GM21360 (cell line): Measurements from ENCODE around the gene NKIRAS1.
"Not testable (repeated sequence)": the region's sequence is repeated elsewhere in the genome, so short reads cannot be mapped to it uniquely, and the experiment has no call there.

Experiments
- ATAC-seq: cut with Tn5 transposase; IDR thresholded peaks from one replicate; pipeline ENCODE4 v1.9.1; 2021; ENCODE audit warnings: mild to moderate bottlenecking, moderate library complexity; ENCODE audit not compliant: unreplicated experiment

Gene NKIRAS1

GRCh38 chr3:23911397-23911796 is 5.4 kb downstream of the NKIRAS1 start:
- no peak for ATAC-seq

GRCh38 chr3:23909341-23909740 is 7.4 kb downstream of the NKIRAS1 start:
- ATAC-seq: no peak

GRCh38 chr3:23904545-23904944 is 12.2 kb downstream of the NKIRAS1 start:
- no peak for ATAC-seq

- ATAC-seq: no peak
These were observed 16.0 kb downstream of the NKIRAS1 start for GRCh38 chr3:23900744-23901143.

- no peak for ATAC-seq
These were observed 21.6 kb downstream of the NKIRAS1 start for GRCh38 chr3:23895181-23895580.

- ATAC-seq: no peak
These were observed 22.3 kb downstream of the NKIRAS1 start for GRCh38 chr3:23894254-23895061.

- no peak for ATAC-seq
These were observed 26.8 kb downstream of the NKIRAS1 start for GRCh38 chr3:23889950-23890349.

- no peak for ATAC-seq
These were observed 27.4 kb downstream of the NKIRAS1 start for GRCh38 chr3:23889386-23889785.

- no peak for ATAC-seq
These were observed 28.1 kb downstream of the NKIRAS1 start for GRCh38 chr3:23888617-23889228.

- no peak for ATAC-seq
These were observed 30.5 kb downstream of the NKIRAS1 start for GRCh38 chr3:23886311-23886710.

GRCh38 chr3:23885210-23885609 is 31.6 kb downstream of the NKIRAS1 start:
- no peak for ATAC-seq

GRCh38 chr3:23884481-23884880 is 32.3 kb downstream of the NKIRAS1 start:
- no peak for ATAC-seq

GRCh38 chr3:23882487-23882918 is 34.3 kb downstream of the NKIRAS1 start:
- ATAC-seq: no peak

GRCh38 chr3:23881993-23882392 is 34.8 kb downstream of the NKIRAS1 start:
- not testable (repeated sequence) for ATAC-seq

GRCh38 chr3:23880703-23881339 is 36.0 kb downstream of the NKIRAS1 start:
- no peak for ATAC-seq

- ATAC-seq: no peak
These were observed 37.3 kb downstream of the NKIRAS1 start for GRCh38 chr3:23879485-23879884.

GRCh38 chr3:23877329-23877980 is 39.3 kb downstream of the NKIRAS1 start:
- no peak for ATAC-seq

- ATAC-seq: no peak
These were observed 39.9 kb downstream of the NKIRAS1 start for GRCh38 chr3:23876923-23877322.

- no peak for ATAC-seq
These were observed 41.6 kb downstream of the NKIRAS1 start for GRCh38 chr3:23875113-23875725.

GRCh38 chr3:23874359-23875112 is 42.3 kb downstream of the NKIRAS1 start:
- ATAC-seq: no peak
